ENCODE measurements around the gene SFR1. TPM values are rescaled to one million over a fixed set of nuclear protein-coding genes. Genes with fewer than 3 reads are reported as not detected.

The SFR1 gene
- polyA plus RNA-seq, 1 donor (not counting 4 experiments of a cell fraction or from before 2014, with no cell fraction given): 10.4 TPM

DNA sequence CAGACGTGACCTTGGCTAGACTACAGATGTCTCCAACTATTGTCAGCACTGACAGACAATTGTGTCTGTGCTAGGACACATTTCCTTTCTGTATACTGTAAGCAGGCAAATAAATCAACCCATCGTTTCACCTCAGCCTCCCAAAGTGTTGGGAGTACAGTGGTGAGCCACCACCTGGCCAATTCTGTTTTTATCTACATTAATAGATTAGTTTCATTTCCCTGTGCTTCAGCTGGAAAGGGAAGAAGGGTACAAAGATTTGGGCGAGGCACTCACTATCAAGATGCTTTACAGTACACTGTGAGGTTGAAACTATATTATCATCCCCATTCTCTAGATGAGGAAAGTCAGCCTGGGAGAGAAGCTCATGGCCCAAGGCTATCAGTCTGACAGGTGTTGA, 21.9 kb downstream of the SFR1 start:
- Histone ChIP-seq H3K36me3 (ENCODE audit: control insufficient read depth in 2 of 2, extremely low read depth in 1 of 2, insufficient read depth in 2 of 2, low read length in 2 of 2) (no peaks in the 10 kb centered on the region), H2AFZ (ENCODE audit: control insufficient read depth, low read length) (no peak overlapping the region), H3K4me2 (ENCODE audit: control insufficient read depth, extremely low read depth, insufficient read depth, low read depth, low read length) (no peak overlapping the region), H3K27ac (ENCODE audit: control insufficient read depth, insufficient read depth, low read length) (no peak overlapping the region), H3K9me1 (ENCODE audit: control insufficient read depth, extremely low read depth, insufficient read depth, low read length) (no peaks in the 10 kb centered on the region), H3K27me3 (ENCODE audit: control insufficient read depth, extremely low read depth, insufficient read depth, low read length) (no peaks in the 10 kb centered on the region), H3K4me1 (ENCODE audit: control insufficient read depth, extremely low read depth, insufficient read depth, low read length) (no peaks in the 10 kb centered on the region), H3K9me3 (ENCODE audit: control insufficient read depth, low read depth, low read length) (no peaks in the 10 kb centered on the region), H3K9ac (ENCODE audit: control insufficient read depth, extremely low read depth, insufficient read depth, low read length) (no peak overlapping the region), H4K20me1 (ENCODE audit: control insufficient read depth, extremely low read depth, insufficient read depth, low read length) (no peaks in the 10 kb centered on the region), H3K79me2 (ENCODE audit: control insufficient read depth, insufficient read depth, low read length) (no peaks in the 10 kb centered on the region), H3K4me3 (ENCODE audit: control insufficient read depth in 2 of 3, extremely low read depth in 1 of 3, insufficient read depth in 2 of 3, low read depth in 1 of 3, low read length in 3 of 3) (no peak overlapping the region)
- FAIRE-seq: peak; percentile 36
- dilution Hi-C loops (cut with MboI; ENCODE audit: extremely low pct_ligation_motif_present, low sequenced_read_pairs): no loop called here
- no peak for DNase-seq (ENCODE audit: low read depth, low spot score)
- TF ChIP-seq EZH2 (IDR thresholded peaks at IDR 0.05; ENCODE audit: low read length) (no peak), CTCF (optimal IDR thresholded peaks at IDR 0.05 in 1 of 3, IDR thresholded peaks at IDR 0.05 in 1 of 3, conservative IDR thresholded peaks at IDR 0.05 in 1 of 3; ENCODE audit: extremely low read depth in 1 of 3, insufficient read depth in 2 of 3, low read length in 3 of 3) (no peak)

DNA sequence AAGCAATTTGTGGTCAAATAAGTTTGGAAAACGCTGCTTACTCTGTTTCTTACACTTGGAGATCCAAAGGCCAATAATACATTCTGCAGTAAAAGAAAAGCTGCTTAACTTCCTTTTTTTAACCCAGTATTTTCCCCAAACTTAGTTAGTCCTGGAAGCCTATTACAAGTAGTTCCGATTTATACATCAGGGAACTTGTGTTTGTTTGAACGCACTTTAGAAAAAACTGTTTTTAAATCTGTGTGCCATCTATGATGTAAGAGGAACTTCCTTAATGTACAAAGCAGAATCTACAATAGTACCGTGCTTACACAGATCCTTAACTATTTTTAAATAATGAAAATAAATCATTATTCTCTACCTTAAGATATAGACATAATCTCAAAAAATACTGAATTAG, 23.0 kb downstream of the SFR1 start:
- no peaks in the 10 kb centered on the region for H3K9me3 ChIP-seq (ENCODE audit: control insufficient read depth, low read depth, low read length)
- H3K4me2 ChIP-seq (ENCODE audit: control insufficient read depth, extremely low read depth, insufficient read depth, low read depth, low read length): no peak overlapping the region
- no peaks in the 10 kb centered on the region for H3K36me3 ChIP-seq (ENCODE audit: control insufficient read depth in 2 of 2, extremely low read depth in 1 of 2, insufficient read depth in 2 of 2, low read length in 2 of 2)
- H3K9me1 ChIP-seq (ENCODE audit: control insufficient read depth, extremely low read depth, insufficient read depth, low read length): no peaks in the 10 kb centered on the region
- TF ChIP-seq EZH2 (IDR thresholded peaks at IDR 0.05; ENCODE audit: low read length): no peak
- no peak for TF ChIP-seq CTCF (optimal IDR thresholded peaks at IDR 0.05 in 1 of 3, IDR thresholded peaks at IDR 0.05 in 1 of 3, conservative IDR thresholded peaks at IDR 0.05 in 1 of 3; ENCODE audit: extremely low read depth in 1 of 3, insufficient read depth in 2 of 3, low read length in 3 of 3)
- FAIRE-seq: no peak
- no peaks in the 10 kb centered on the region for H3K79me2 ChIP-seq (ENCODE audit: control insufficient read depth, insufficient read depth, low read length)
- dilution Hi-C loops (cut with MboI; ENCODE audit: extremely low pct_ligation_motif_present, low sequenced_read_pairs): no loop called here
- no peaks in the 10 kb centered on the region for H4K20me1 ChIP-seq (ENCODE audit: control insufficient read depth, extremely low read depth, insufficient read depth, low read length)
- H3K27me3 ChIP-seq (ENCODE audit: control insufficient read depth, extremely low read depth, insufficient read depth, low read length): no peaks in the 10 kb centered on the region
- no peak overlapping the region for H3K27ac ChIP-seq (ENCODE audit: control insufficient read depth, insufficient read depth, low read length)
- no peak overlapping the region for H2AFZ ChIP-seq (ENCODE audit: control insufficient read depth, low read length)
- no peak overlapping the region for H3K4me3 ChIP-seq (ENCODE audit: control insufficient read depth in 2 of 3, extremely low read depth in 1 of 3, insufficient read depth in 2 of 3, low read depth in 1 of 3, low read length in 3 of 3)
- no peak overlapping the region for H3K9ac ChIP-seq (ENCODE audit: control insufficient read depth, extremely low read depth, insufficient read depth, low read length)
- DNase-seq (ENCODE audit: low read depth, low spot score): no peak
- H3K4me1 ChIP-seq (ENCODE audit: control insufficient read depth, extremely low read depth, insufficient read depth, low read length): no peaks in the 10 kb centered on the region
